ENCODE results near the gene RPS21. TPM values are rescaled to one million over a fixed set of nuclear protein-coding genes. Genes with fewer than 3 reads are reported as not detected.
A peak's percentile ranks its signal among the peaks of the same experiment; 100 is the strongest.

Gene RPS21
- total and polyA plus RNA-seq, 2 of the 13 experiments (the other 11 are each of a cell fraction or from before 2014, with no cell fraction given), result 2,647 to 11,063 TPM

DNA sequence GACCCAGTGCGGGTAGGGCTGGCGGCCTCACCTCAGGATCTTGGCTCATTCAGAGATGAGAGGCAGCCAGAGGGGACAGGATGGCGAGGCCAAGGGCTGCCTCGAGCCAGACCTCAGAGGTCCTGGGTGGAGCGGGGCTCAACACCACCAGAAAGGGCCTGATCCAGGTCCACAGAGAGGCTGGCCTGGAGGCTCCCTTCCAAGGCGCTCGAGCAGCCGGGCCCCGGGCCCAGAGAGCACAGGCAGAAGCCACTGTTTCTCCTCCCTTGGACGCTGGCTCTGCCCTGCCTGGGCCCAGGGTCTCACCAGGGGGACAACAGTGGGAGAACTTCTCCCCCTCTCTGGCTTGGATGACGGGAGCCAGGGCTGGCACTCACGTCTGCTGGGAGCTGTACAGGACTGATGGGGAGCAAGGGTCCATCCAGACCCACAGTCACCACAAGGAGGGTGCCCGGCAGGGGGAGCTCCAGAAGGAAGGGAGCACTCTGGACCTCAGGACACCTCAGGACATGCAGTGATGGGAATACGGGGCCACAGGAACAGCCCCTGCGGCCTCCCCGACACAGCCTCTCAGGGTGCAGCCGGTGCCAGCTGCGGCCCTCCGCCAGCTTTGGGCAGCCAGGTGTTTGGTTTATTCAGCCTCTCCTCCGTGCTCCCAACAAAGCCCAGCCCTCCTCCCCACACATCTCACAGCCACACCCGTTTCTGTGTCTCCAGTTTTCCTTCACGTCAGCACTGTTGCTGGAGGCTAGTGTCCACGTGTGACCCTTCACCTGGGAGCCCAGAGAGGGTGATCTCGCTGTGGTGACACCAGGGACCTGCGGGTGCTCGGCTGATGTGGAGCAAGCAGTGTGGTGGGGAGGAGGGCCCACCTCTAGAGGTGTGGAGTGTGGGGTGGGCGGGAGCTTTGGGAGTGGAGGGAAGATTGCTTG, 8.7 kb downstream of the RPS21 start (continued):
- TF ChIP-seq ZNF550 (CRISPR knock-in tag; IDR thresholded peaks at IDR 0.05; ENCODE audit: borderline replicate concordance) (no peak), PRMT3 (CRISPR knock-in tag; IDR thresholded peaks at IDR 0.05; ENCODE audit: borderline replicate concordance, low read depth) (no peak), ZNF776 (CRISPR knock-in tag; IDR thresholded peaks at IDR 0.05) (peak; percentile 83), ZSCAN30 (CRISPR knock-in tag; IDR thresholded peaks at IDR 0.05) (no peak), ETV5 (CRISPR knock-in tag; IDR thresholded peaks at IDR 0.05; ENCODE audit: borderline replicate concordance) (no peak), MEIS1 (CRISPR knock-in tag; IDR thresholded peaks at IDR 0.05; ENCODE audit: borderline replicate concordance) (no peak), SP1 (IDR thresholded peaks at IDR 0.05) (no peak), SP1 (CRISPR knock-in tag; IDR thresholded peaks at IDR 0.05) (no peak), MTA3 (CRISPR knock-in tag; IDR thresholded peaks at IDR 0.05) (no peak), ESRRA (CRISPR knock-in tag; IDR thresholded peaks at IDR 0.05; ENCODE audit: low read depth) (no peak), RELA (CRISPR knock-in tag; IDR thresholded peaks at IDR 0.05) (no peak), SALL2 (CRISPR knock-in tag; IDR thresholded peaks at IDR 0.05) (no peak), HNF4A (CRISPR knock-in tag; IDR thresholded peaks at IDR 0.05) (peak; percentile 36; the same call in 1 of the 2 replicates), MATR3 (CRISPR knock-in tag; IDR thresholded peaks at IDR 0.05) (no peak), ATRX (CRISPR knock-in tag; IDR thresholded peaks at IDR 0.05; ENCODE audit: borderline replicate concordance) (no peak), HNF4G (IDR thresholded peaks at IDR 0.05; ENCODE audit: borderline replicate concordance, low read depth, low read length) (no peak), HNF4G (CRISPR knock-in tag; IDR thresholded peaks at IDR 0.05; ENCODE audit: borderline replicate concordance, low read depth) (no peak), CSRNP2 (CRISPR knock-in tag; conservative IDR thresholded peaks at IDR 0.05; ENCODE audit: low read depth) (no peak), ZNF121 (CRISPR knock-in tag; IDR thresholded peaks at IDR 0.05) (no peak)
- TF ChIP-seq, protein P1, sequence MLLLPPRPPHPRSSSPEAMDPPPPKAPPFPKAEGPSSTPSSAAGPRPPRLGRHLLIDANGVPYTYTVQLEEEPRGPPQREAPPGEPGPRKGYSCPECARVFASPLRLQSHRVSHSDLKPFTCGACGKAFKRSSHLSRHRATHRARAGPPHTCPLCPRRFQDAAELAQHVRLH (CRISPR knock-in tag; IDR thresholded peaks at IDR 0.05; ENCODE audit: borderline replicate concordance, low read depth), result no peak
- TF ChIP-seq, protein P2, sequence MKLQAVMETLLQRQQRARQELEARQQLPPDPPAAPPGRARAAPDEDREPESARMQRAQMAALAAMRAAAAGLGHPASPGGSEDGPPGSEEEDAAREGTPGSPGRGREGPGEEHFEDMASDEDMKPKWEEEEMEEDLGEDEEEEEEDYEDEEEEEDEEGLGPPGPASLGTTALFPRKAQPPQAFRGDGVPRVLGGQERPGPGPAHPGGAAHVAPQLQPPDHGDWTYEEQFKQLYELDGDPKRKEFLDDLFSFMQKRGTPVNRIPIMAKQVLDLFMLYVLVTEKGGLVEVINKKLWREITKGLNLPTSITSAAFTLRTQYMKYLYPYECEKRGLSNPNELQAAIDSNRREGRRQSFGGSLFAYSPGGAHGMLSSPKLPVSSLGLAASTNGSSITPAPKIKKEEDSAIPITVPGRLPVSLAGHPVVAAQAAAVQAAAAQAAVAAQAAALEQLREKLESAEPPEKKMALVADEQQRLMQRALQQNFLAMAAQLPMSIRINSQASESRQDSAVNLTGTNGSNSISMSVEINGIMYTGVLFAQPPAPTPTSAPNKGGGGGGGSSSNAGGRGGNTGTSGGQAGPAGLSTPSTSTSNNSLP (IDR thresholded peaks at IDR 0.05; ENCODE audit: low read depth, low read length), result no peak
- TF ChIP-seq, protein P3, sequence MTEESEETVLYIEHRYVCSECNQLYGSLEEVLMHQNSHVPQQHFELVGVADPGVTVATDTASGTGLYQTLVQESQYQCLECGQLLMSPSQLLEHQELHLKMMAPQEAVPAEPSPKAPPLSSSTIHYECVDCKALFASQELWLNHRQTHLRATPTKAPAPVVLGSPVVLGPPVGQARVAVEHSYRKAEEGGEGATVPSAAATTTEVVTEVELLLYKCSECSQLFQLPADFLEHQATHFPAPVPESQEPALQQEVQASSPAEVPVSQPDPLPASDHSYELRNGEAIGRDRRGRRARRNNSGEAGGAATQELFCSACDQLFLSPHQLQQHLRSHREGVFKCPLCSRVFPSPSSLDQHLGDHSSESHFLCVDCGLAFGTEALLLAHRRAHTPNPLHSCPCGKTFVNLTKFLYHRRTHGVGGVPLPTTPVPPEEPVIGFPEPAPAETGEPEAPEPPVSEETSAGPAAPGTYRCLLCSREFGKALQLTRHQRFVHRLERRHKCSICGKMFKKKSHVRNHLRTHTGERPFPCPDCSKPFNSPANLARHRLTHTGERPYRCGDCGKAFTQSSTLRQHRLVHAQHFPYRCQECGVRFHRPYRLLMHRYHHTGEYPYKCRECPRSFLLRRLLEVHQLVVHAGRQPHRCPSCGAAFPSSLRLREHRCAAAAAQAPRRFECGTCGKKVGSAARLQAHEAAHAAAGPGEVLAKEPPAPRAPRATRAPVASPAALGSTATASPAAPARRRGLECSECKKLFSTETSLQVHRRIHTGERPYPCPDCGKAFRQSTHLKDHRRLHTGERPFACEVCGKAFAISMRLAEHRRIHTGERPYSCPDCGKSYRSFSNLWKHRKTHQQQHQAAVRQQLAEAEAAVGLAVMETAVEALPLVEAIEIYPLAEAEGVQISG (CRISPR knock-in tag; IDR thresholded peaks at IDR 0.05), result 0 out of 2 replicates have a peak, but pooled peaks have one; percentile 28

All from HepG2 (cell line).